ENCODE measurements around the gene CLDN9.
A peak's percentile ranks its signal among the peaks of the same experiment; 100 is the strongest.

The CLDN9 gene

GRCh38 chr16:3017794-3018506 is 5.2 kb downstream of the CLDN9 start, which contains the start of gene CLDN6:
Gene CLDN6, minus strand, starts transcription at chr16:3018183. Its CDS starts 2,162 bp downstream, at chr16:3016021.
- Mint-ChIP-seq H3K9me3 (no peaks in the 10 kb centered on the region), H3K4me1 (peaks cover 52% of the 10 kb centered on the region), H3K4me3 (peak within 1 kb of the TSS in 1 of 2 donors; percentile 46), H3K27me3 (peaks cover 53% of the 10 kb centered on the region), H3K27ac (no peak within 1 kb of the TSS)
- DNase-seq (peak; percentile 46 to 60), ATAC-seq (no peak)

- DNase-seq (no peak), ATAC-seq (no peak)
- peak overlapping the region; percentile 85 for H3K4me3 Mint-ChIP-seq
- H3K4me1 Mint-ChIP-seq, result peaks cover 66% of the 10 kb centered on the region
- H3K27me3 Mint-ChIP-seq, result peaks cover 36% of the 10 kb centered on the region
- no peaks in the 10 kb centered on the region for H3K9me3 Mint-ChIP-seq
- H3K27ac Mint-ChIP-seq, result no peak overlapping the region
Observed at GRCh38 chr16:3019594-3020246, 7.0 kb downstream of the CLDN9 start.

- peaks cover 35% of the 10 kb centered on the region for H3K27me3 Mint-ChIP-seq
- peak within 1 kb of the TSS; percentile 85 for H3K4me3 Mint-ChIP-seq
- peak within 1 kb of the TSS; percentile 69 to 96 for H3K27ac Mint-ChIP-seq
- DNase-seq, result peak; percentile 68 to 70
- no peaks in the 10 kb centered on the region for H3K9me3 Mint-ChIP-seq
- H3K4me1 Mint-ChIP-seq, result peaks cover 70% of the 10 kb centered on the region
- ATAC-seq, result peak; percentile 29
Observed at GRCh38 chr16:3020247-3020603, 7.5 kb downstream of the CLDN9 start, which contains the start of gene TNFRSF12A. Gene TNFRSF12A, plus strand, starts transcription at chr16:3020368. Its CDS starts 30 bp downstream, at chr16:3020398.

DNA sequence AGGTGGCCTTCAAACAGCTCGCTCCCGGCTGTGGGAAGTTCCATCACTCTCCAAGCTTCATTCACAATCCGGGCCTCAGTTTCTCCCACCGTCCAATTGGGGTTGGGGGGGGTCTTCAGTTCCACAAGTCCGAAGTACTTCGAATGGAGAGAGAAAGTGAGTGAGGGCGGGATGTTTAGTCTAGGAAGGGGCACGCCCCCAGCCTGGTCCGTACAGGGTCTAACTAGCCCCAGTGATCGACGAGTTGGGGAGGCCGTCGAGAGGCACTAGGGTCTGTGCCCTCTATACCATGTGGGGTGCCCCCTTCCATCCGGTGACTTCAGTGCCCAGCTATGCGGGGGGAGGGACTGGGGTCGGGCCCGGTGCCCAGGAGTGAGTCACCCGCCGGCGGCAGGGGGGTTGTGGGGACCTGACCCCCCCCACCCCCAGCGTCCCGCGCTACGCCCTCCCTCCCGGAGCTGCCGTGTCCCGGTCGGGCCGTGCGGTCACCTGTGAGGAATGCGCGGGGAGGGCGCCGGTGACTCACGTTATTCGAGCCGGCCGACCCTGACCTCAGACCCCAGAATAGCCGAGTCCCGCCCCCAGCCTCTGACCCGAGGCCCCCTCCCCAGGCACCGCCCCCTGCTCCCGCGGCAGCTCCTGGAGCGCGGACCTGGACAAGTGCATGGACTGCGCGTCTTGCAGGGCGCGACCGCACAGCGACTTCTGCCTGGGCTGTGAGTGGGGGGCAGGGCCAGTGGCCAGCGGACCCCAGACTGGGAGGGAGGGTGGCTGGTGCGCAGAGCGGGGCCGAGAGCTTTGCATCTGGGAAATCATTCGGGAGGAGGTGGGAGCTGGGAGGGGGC is 8.1 kb downstream of the CLDN9 start:
- DNase-seq (peak; percentile 53 to 59), ATAC-seq (peak; percentile 40)
- Mint-ChIP-seq H3K4me1 (peaks cover 76% of the 10 kb centered on the region), H3K4me3 (peak overlapping the region; percentile 85), H3K27me3 (peaks cover 35% of the 10 kb centered on the region), H3K9me3 (no peaks in the 10 kb centered on the region), H3K27ac (peak overlapping the region; percentile 69 to 96)

DNA sequence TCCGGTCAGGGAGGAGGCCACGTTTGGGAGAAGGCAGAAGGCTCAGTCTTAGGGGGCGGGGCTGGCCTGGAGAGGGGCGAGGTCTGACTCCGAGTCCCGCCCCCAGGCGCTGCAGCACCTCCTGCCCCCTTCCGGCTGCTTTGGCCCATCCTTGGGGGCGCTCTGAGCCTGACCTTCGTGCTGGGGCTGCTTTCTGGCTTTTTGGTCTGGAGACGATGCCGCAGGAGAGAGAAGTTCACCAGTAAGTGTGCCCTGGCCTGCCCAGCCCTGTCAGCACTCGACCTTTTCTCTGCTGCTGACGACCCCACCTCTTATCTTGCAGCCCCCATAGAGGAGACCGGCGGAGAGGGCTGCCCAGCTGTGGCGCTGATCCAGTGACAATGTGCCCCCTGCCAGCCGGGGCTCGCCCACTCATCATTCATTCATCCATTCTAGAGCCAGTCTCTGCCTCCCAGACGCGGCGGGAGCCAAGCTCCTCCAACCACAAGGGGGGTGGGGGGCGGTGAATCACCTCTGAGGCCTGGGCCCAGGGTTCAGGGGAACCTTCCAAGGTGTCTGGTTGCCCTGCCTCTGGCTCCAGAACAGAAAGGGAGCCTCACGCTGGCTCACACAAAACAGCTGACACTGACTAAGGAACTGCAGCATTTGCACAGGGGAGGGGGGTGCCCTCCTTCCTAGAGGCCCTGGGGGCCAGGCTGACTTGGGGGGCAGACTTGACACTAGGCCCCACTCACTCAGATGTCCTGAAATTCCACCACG is 8.9 kb downstream of the CLDN9 start:
- H3K4me3 Mint-ChIP-seq, result peak overlapping the region; percentile 85
- H3K4me1 Mint-ChIP-seq, result peaks cover 77% of the 10 kb centered on the region
- H3K27me3 Mint-ChIP-seq, result peaks cover 34% of the 10 kb centered on the region
- DNase-seq, result peak; percentile 72 to 76
- H3K27ac Mint-ChIP-seq, result peak overlapping the region; percentile 65 to 96
- ATAC-seq, result peak; percentile 42
- no peaks in the 10 kb centered on the region for H3K9me3 Mint-ChIP-seq

DNA sequence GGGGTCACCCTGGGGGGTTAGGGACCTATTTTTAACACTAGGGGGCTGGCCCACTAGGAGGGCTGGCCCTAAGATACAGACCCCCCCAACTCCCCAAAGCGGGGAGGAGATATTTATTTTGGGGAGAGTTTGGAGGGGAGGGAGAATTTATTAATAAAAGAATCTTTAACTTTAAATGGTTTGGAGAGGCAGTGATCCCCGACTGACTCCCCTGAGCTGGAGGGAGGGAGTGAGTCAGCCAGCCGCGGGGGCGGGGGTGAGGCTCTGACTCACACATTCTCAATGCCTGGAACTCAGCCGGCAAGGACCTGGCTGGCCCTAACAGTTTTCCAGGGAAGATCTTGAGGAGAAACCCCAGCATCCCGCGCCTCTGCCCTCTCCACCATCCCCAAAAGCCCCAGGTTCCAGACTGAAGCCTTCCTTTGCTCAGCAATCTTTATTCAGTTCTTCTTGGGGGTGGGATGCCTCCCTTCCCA is 9.5 kb downstream of the CLDN9 start:
- Mint-ChIP-seq H3K4me3 (peak overlapping the region; percentile 85), H3K27ac (peak overlapping the region; percentile 65 to 96), H3K4me1 (peaks cover 77% of the 10 kb centered on the region), H3K9me3 (no peaks in the 10 kb centered on the region), H3K27me3 (peaks cover 28% of the 10 kb centered on the region)
- peak; percentile 39 for ATAC-seq
- DNase-seq, result peak; percentile 77 to 85

DNA sequence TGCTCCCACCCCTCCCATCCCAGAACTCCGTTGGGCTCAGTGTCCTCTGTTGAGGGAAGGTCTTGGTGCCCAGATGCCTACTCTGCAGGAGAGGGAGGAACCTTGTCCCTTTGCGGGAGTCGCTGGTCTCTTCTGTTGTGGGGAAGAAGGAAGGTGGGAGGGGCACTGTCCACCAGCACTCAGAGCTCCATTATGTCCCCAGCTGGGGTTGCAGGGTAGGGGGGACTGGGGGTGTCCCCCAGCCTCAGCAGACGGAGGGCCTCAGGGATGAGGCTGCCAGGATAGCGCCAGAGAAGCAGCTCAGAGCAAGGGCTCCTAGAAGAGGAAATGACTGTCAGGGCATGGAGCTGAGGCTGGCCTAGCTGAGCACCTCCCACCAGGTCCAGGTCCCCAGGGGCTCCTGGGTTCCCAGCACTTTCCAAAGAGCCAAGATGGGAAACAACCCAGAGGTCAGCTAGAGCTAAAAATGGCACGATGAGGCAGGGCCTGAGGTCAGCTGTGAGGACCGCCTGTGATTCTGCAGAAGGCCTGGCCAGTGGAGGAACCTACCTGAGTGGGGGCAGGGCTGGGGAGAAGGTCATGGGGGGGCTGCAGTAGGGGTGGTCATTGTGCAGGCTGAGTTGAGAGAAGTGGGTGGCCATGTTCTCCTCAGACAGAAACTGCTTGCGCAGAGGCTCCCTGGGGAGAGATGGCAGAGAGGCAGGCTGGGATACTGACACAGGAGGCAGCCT is 10.1 kb downstream of the CLDN9 start:
- Mint-ChIP-seq H3K27me3 (peaks cover 22% of the 10 kb centered on the region), H3K4me1 (peaks cover 79% of the 10 kb centered on the region), H3K9me3 (no peaks in the 10 kb centered on the region), H3K27ac (peak overlapping the region in 1 of 2 donors; percentile 89), H3K4me3 (peak overlapping the region; percentile 85)
- DNase-seq (no peak), ATAC-seq (no peak)

DNA sequence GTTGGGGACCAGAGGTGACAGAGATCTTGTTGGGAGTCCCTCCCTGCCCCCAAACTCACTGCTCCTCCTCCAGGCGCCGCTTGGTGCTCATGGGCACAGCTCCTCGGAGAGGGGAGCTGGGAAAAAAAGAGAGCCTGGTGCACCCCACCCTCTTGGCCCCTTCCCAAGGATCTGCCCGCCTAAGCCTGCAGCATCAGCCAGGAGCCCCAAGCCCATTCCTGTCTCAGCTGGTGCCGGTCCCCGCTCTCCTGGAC is 10.6 kb downstream of the CLDN9 start:
- DNase-seq (no peak), ATAC-seq (no peak)
- Mint-ChIP-seq H3K9me3 (no peaks in the 10 kb centered on the region), H3K4me3 (peak overlapping the region; percentile 85), H3K4me1 (peaks cover 79% of the 10 kb centered on the region), H3K27me3 (peaks cover 22% of the 10 kb centered on the region), H3K27ac (peak overlapping the region; percentile 8 to 75)

GRCh38 chr16:3023669-3024478 is 11.2 kb downstream of the CLDN9 start, which contains the start of the genes HCFC1R1 and THOC6:
Gene HCFC1R1, minus strand, starts transcription at chr16:3023942. Its CDS starts 1 bp downstream, at chr16:3023941.
Gene THOC6, plus strand, starts transcription at chr16:3024035. Its CDS starts 292 bp downstream, at chr16:3024327.
- ATAC-seq, result peak; percentile 87

DNA sequence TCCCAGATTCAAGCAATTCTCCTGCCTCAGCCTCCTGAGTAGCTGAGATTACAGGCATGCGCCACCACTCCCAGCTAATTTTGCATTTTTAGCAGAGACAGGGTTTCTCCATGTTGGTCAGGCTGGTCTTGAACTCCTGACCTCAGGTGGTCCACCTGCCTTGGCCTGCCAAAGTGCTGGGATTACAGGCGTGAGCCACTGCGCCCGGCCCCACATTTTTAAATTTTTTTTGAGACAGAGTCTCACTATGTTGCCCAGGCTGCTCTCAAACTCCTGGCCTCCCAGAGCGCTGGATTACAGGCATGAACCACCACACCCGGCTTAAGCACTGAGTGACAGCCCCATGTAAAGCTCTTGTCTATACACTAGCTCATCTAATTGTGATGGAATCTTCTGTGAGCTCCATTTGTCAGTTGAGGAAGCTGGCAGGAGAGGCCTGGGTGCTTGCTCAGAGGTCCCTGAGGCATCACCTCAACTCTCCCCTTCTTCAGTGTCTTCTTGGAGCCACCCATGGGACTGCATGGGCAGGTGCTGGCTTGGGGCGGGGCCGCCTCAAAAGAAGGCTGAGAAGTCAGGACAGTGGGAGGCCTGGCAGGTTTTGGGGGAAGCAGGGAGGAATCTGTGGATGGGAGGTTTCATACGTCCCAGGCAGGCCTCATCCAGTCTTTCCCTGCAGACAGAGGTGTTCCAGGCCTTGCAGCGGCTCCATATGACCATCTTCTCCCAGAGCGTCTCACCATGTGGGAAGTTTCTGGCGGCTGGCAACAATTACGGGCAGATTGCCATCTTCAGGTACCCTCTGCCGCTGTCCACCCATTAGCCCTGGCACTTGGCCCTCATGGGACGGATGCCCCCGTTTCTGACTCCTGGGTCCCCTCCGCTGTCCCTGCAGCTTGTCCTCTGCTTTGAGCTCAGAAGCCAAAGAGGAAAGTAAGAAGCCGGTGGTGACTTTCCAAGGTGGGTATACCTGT is 12.6 kb downstream of the CLDN9 start:
- peaks cover 24% of the 10 kb centered on the region for H3K27me3 Mint-ChIP-seq
- ATAC-seq, result no peak
- H3K9me3 Mint-ChIP-seq, result no peaks in the 10 kb centered on the region
- peak overlapping the region; percentile 27 to 33 for H3K4me3 Mint-ChIP-seq
- peaks cover 79% of the 10 kb centered on the region for H3K4me1 Mint-ChIP-seq
- DNase-seq, result no peak
- H3K27ac Mint-ChIP-seq, result no peak overlapping the region

More at GRCh38 chr16:3023669-3024478, 11.2 kb downstream of the CLDN9 start, which contains the start of the genes HCFC1R1 and THOC6:
- DNase-seq, result peak; percentile 95 to 96
- Mint-ChIP-seq H3K4me3 (peak within 1 kb of the TSS; percentile 85), H3K9me3 (no peaks in the 10 kb centered on the region), H3K27me3 (peaks cover 22% of the 10 kb centered on the region), H3K27ac (peak within 1 kb of the TSS; percentile 95 to 96), H3K4me1 (peaks cover 79% of the 10 kb centered on the region)

DNA sequence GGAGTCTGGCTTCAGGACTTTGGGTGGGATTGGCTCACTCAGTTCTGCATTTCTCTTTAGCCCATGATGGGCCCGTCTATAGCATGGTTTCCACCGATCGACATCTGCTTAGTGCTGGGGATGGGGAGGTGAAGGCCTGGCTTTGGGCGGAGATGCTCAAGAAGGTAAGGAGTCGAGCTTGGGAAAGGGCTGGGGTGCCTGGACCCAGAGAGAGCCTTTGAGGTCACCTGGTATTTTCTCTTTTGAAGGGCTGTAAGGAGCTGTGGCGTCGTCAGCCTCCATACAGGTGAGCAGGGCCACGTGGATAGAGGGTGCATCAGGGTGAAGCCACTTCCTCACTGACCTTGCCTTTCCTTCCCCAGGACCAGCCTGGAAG is 13.3 kb downstream of the CLDN9 start:
- Mint-ChIP-seq H3K27ac (no peak overlapping the region), H3K4me3 (no peak overlapping the region), H3K27me3 (peaks cover 31% of the 10 kb centered on the region), H3K9me3 (no peaks in the 10 kb centered on the region), H3K4me1 (peaks cover 78% of the 10 kb centered on the region)
- no peak for ATAC-seq
- no peak for DNase-seq

DNA sequence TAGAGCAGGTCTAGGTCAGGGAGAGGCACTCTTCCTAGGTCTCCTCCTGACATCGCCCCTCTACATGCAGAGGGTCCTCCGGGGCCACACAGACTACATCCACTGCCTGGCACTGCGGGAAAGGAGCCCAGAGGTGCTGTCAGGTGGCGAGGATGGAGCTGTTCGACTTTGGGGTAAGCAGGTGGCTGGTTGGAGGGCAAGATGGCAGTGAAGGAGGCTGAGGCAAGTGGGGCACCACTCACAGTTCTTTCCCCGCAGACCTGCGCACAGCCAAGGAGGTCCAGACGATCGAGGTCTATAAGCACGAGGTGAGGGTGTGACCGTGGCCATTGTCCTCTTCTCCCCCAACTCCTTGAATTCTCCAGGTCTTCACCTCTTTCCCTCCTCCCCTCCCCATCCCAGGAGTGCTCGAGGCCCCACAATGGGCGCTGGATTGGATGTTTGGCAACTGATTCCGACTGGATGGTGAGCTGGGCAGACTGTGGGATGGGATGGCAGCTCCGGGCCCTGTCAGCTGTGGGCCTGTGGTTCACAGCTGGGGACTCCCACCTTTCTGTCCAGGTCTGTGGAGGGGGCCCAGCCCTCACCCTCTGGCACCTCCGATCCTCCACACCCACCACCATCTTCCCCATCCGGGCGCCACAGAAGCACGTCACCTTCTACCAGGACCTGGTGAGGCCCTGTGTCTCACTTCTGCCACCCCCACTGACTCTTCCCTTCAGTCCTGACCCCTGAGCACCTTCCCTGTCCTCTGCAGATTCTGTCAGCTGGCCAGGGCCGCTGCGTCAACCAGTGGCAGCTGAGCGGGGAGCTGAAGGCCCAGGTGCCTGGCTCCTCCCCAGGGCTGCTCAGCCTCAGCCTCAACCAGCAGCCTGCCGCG is 14.1 kb downstream of the CLDN9 start:
- peaks cover 71% of the 10 kb centered on the region for H3K4me1 Mint-ChIP-seq
- H3K9me3 Mint-ChIP-seq, result no peaks in the 10 kb centered on the region
- no peak overlapping the region for H3K27ac Mint-ChIP-seq
- H3K27me3 Mint-ChIP-seq, result peaks cover 40% of the 10 kb centered on the region
- DNase-seq (no peak), ATAC-seq (no peak)
- no peak overlapping the region for H3K4me3 Mint-ChIP-seq
